Upper lobe of left lung (tissue), 6 donors: ENCODE measurements around the gene PRXL2B. TPM values are rescaled to one million over a fixed set of nuclear protein-coding genes. Genes with fewer than 3 reads are reported as not detected.
"Not testable (repeated sequence)": the region's sequence is repeated elsewhere in the genome, so short reads cannot be mapped to it uniquely, and the experiment has no call there.

Source experiments
- ATAC-seq, 2 donors: fragments of 200-7000 bp; cut with Tn5 transposase; one replicate each; pipeline ENCODE4 v1.9.1; 2022; ENCODE audit warnings: mild to moderate bottlenecking in 2 of 2, moderate library complexity in 2 of 2; ENCODE audit not compliant: low FRiP score in 2 of 2
- DNase-seq, 2 donors: peaks; one replicate each; pipeline ENCODE4 v3.0.0-alpha.2; 2019 to 2020
- H3K27ac ChIP-seq, 4 donors: fragments of 200-600 bp; sonication (generic); one replicate each; pipeline ENCODE4 v1.5.1; 2016 to 2019
- H3K27me3 ChIP-seq, 4 donors: fragments of 200-600 bp; sonication (generic); one replicate each; pipeline ENCODE4 v1.5.1; 2017 to 2019
- H3K36me3 ChIP-seq, 4 donors: fragments of 200-600 bp; sonication (generic); one replicate each; pipeline ENCODE4 v1.5.1; 2016 to 2019
- H3K4me1 ChIP-seq, 4 donors: fragments of 200-600 bp; sonication (generic); one replicate each; pipeline ENCODE4 v1.5.1; 2018 to 2019
- H3K4me3 ChIP-seq, 4 donors: fragments of 200-600 bp; sonication (generic); one replicate each; pipeline ENCODE4 v1.5.1; 2017 to 2019; ENCODE audit warnings: mild to moderate bottlenecking in 2 of 4, moderate library complexity in 1 of 4
- H3K9me3 ChIP-seq, 4 donors: fragments of 200-600 bp; sonication (generic); one replicate each; pipeline ENCODE4 v1.5.1; 2018 to 2019
- EP300 ChIP-seq, 4 donors: sonication (generic); formaldehyde crosslinking; IDR thresholded peaks; one replicate each; pipeline ENCODE4 v1.5.1; 2017; ENCODE audit warnings: antibody characterized with exemption in 4 of 4, control low read depth in 2 of 4
- POLR2A ChIP-seq, 4 donors: fragments of 450-650 bp; IDR thresholded peaks; one replicate each; pipeline ENCODE4 v1.5.1; 2016 to 2017; ENCODE audit warnings: antibody characterized with exemption in 4 of 4, mild to moderate bottlenecking in 2 of 4
- POLR2AphosphoS5 ChIP-seq, 2 donors: sonication (generic); formaldehyde crosslinking; IDR thresholded peaks; one replicate each; pipeline ENCODE4 v1.5.1; 2017; ENCODE audit warnings: antibody characterized with exemption in 2 of 2
- WGBS, 2 donors: methylation state at CpG; one replicate each; pipeline ENCODE4 v1.1.5; 2017 to 2018; 5-methylcytosine and 5-hydroxymethylcytosine counted together
- total RNA-seq, 6 donors: library from RNA; depleted of rRNA in 4 of 6; stranded (reverse); fragments of >200 nt in 4 of 6; gene quantifications; one replicate each; pipeline versions ENCODE4 v1.1.0 to v1.2.1, GENCODE V29; 2016 to 2021
- TF ChIP-seq, protein P1 (sequence below), 6 experiments: fragments of 450-650 bp in 4 of 6; fragments of 200-600 bp in 2 of 6; sonication (generic) in 2 of 6; IDR thresholded peaks; one replicate each; pipeline ENCODE4 v1.5.1; 2016 to 2019; ENCODE audit warnings: antibody characterized with exemption in 6 of 6
- donor health status: DM: no; HTN: no; CAD: no; lungs with moderate emphysema.
- donor health status: DM: no; HTN: yes; CAD: no; lungs with severe emphysema.

The PRXL2B gene
- total RNA-seq, 6 donors from 2014 or later: 10.5 to 34.2 (median 22.0) TPM

DNA sequence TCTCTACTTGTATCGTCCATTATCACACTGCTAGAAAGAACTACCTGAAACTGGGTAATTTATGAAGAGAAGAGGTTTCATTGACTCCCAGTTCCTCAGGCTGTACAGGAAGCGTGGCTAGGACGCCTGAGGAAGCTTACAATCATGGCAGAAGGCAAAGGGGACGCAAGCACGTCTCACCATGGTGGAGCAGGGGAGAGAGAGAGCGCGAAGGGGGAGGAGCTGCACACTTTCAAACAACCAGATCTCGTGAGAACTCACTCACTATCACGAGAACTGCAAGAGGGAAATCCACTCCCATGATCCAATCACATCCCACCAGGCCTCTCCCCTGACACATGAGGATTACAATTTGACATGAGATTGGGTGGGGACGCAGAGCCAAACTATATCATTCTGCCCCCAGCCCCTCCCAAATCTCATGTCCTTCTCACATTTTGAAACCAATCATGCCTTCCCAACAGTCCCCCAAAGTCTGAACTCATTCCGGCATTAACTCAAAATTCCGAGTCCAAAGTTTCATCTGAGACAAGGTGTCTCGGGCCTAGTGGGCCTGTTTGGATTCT is 38.2 kb downstream of the PRXL2B start:
- Histone ChIP-seq H3K27me3 (peaks cover 0 to 24% (median 17%) of the 10 kb centered on the region in 4 donors), H3K4me3 (no peak overlapping the region), H3K27ac (no peak overlapping the region), H3K36me3 (no peaks in the 10 kb centered on the region), H3K9me3 (no peaks in the 10 kb centered on the region), H3K4me1 (peaks cover 6 to 15% (median 8%) of the 10 kb centered on the region in 4 donors)
- no peak for TF ChIP-seq POLR2AphosphoS5 (IDR thresholded peaks at IDR 0.05)
- TF ChIP-seq EP300 (IDR thresholded peaks at IDR 0.05): no peak
- TF ChIP-seq, protein P1, sequence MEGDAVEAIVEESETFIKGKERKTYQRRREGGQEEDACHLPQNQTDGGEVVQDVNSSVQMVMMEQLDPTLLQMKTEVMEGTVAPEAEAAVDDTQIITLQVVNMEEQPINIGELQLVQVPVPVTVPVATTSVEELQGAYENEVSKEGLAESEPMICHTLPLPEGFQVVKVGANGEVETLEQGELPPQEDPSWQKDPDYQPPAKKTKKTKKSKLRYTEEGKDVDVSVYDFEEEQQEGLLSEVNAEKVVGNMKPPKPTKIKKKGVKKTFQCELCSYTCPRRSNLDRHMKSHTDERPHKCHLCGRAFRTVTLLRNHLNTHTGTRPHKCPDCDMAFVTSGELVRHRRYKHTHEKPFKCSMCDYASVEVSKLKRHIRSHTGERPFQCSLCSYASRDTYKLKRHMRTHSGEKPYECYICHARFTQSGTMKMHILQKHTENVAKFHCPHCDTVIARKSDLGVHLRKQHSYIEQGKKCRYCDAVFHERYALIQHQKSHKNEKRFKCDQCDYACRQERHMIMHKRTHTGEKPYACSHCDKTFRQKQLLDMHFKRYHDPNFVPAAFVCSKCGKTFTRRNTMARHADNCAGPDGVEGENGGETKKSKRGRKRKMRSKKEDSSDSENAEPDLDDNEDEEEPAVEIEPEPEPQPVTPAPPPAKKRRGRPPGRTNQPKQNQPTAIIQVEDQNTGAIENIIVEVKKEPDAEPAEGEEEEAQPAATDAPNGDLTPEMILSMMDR (IDR thresholded peaks at IDR 0.05): no peak
- TF ChIP-seq POLR2A (IDR thresholded peaks at IDR 0.05): no peak
- no peak for DNase-seq
- 82 to 83% methylated on average over 13 of the region's 13 CpGs for WGBS, 2 donors
- ATAC-seq: no peak

DNA sequence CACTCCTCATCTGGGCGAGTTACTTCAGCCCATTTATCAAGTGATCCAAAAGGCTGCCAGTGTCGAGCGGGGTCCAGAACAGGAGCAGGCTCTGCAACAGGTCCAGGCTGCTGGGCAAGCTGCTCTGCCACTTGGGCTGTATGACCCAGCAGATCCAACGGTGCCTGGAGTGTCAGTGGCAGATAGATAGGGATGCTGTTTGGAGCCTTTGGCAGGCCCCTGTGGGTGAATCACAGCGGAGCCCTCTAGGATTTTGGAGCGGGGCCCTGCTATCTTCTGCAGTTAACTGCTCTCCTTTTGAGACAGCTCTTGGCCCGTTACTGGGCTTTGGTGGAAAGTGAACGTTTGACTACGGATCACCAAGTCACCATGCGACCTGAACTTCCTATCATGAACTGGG is 38.7 kb downstream of the PRXL2B start:
- Histone ChIP-seq H3K4me3 (no peak overlapping the region), H3K27ac (no peak overlapping the region), H3K9me3 (no peaks in the 10 kb centered on the region), H3K36me3 (no peaks in the 10 kb centered on the region), H3K27me3 (peaks cover 0 to 25% (median 18%) of the 10 kb centered on the region in 4 donors), H3K4me1 (peaks cover 6 to 15% (median 8%) of the 10 kb centered on the region in 4 donors)
- no peak for DNase-seq
- TF ChIP-seq, protein P1 (IDR thresholded peaks at IDR 0.05): no peak
- no peak for TF ChIP-seq POLR2AphosphoS5 (IDR thresholded peaks at IDR 0.05)
- no peak for TF ChIP-seq POLR2A (IDR thresholded peaks at IDR 0.05)
- no peak for TF ChIP-seq EP300 (IDR thresholded peaks at IDR 0.05)
- 88 to 96% methylated on average over 10 of the region's 10 CpGs for WGBS, 2 donors
- ATAC-seq: no peak

DNA sequence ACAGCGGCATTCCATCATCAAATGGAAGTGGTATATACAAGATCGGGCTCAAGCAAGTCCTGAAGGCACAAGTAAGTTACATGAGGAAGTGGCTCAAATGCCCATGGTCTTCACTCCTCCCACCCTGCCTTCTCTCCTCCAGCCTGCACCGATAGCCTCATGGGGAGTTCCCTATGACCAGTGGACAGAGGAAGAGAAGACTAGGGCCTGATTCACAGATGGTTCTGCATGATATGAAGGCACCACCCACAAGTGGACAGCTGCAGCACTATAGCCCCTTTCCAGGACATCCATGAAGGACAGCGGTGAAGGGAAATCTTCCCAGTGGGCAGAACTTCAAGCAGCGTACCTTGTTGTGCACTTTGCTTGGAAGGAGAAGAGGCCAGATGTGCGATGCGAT is 39.2 kb downstream of the PRXL2B start:
- not testable (repeated sequence) for ATAC-seq, H3K36me3 ChIP-seq, H3K4me3 ChIP-seq, H3K27ac ChIP-seq, H3K9me3 ChIP-seq, DNase-seq
- Histone ChIP-seq H3K27me3 (peaks cover 0 to 25% (median 18%) of the 10 kb centered on the region in 4 donors), H3K4me1 (peaks cover 6 to 15% (median 8%) of the 10 kb centered on the region in 4 donors)
- WGBS, 2 donors: 63 to 79% methylated on average over 7 of the region's 7 CpGs

DNA sequence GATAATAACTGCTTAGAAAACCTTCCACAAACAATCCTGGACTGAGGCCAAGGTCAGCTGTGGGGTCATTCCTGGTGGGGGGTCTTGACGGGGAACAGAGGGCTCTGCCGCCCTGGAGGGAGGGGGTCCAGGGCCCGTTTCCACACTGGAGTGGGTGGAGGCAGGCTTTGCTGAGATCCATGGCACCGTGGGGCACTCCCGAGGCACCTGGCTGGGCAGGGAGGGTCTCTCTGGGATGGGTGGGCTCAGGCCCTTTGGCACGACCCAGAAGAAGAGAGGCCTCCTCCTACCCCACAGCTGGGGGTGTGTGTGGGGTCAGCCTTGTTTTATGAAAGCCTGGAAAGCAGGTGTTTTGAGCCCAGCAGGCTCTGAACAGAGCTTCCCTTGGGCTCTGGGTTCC is 41.2 kb downstream of the PRXL2B start:
- Histone ChIP-seq H3K4me3 (no peak overlapping the region), H3K36me3 (no peaks in the 10 kb centered on the region), H3K4me1 (peaks cover 6 to 15% (median 8%) of the 10 kb centered on the region in 4 donors), H3K27ac (no peak overlapping the region), H3K9me3 (no peaks in the 10 kb centered on the region), H3K27me3 (peaks cover 0 to 30% (median 20%) of the 10 kb centered on the region in 4 donors)
- TF ChIP-seq, protein P1 (IDR thresholded peaks at IDR 0.05): no peak
- no peak for TF ChIP-seq EP300 (IDR thresholded peaks at IDR 0.05)
- TF ChIP-seq POLR2AphosphoS5 (IDR thresholded peaks at IDR 0.05): no peak
- no peak for TF ChIP-seq POLR2A (IDR thresholded peaks at IDR 0.05)
- DNase-seq (peak in 1 of 2 donors; percentile 50), ATAC-seq (no peak)
- WGBS, 2 donors: 38 to 47% methylated on average over 6 of the region's 6 CpGs

DNA sequence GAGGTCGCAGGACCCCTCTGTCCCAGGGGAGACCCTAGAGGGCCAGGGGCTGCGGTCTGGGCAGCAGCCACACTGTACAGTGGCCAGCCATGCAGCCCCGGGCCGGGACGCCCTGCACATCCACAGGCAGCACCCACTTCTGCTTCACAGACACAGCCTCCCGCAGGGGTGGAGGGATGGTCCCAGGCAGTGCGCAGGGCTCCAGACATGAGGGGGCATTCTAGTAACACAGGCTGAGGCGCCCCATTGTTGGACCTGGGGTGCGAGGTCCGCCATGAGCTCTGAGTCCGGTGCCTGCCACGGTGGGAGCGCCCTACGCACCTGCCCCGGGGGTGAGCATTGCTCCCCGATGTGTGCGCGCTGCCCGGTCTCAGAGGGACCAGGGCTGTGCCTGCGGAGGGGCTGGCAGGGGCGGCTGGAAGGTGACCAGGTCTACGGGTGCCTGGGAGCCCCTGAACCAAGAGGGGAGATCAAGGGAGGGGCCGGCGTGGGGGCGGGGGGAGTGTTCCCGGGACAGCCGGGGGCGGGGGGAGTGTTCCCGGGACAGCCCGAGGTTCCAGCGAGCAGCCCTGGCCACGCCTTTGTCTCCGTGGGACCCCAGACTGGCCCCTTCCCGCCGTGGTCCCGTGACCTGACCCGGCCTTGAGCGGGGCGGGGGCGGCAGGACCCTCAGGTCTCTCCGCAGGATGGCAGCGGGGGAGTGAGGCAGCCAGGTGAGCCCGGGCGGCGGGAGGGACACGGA is 41.8 kb downstream of the PRXL2B start:
- peaks cover 0 to 36% (median 22%) of the 10 kb centered on the region in 4 donors for H3K27me3 ChIP-seq
- no peaks in the 10 kb centered on the region for H3K9me3 ChIP-seq
- TF ChIP-seq POLR2A (IDR thresholded peaks at IDR 0.05) (no peak), EP300 (IDR thresholded peaks at IDR 0.05) (no peak), POLR2AphosphoS5 (IDR thresholded peaks at IDR 0.05) (no peak)
- TF ChIP-seq, protein P1 (IDR thresholded peaks at IDR 0.05): no peak
- 8% methylated on average over 5 of the region's 46 CpGs; no CpG with 5 or more reads in 1 of the 2 donors for WGBS, 2 donors
- DNase-seq (peak in 1 of 2 donors; percentile 70), ATAC-seq (peak in 1 of 2 donors; percentile 20)
- H3K4me1 ChIP-seq: peaks cover 6 to 15% (median 8%) of the 10 kb centered on the region in 4 donors
- no peaks in the 10 kb centered on the region for H3K36me3 ChIP-seq
- H3K27ac ChIP-seq: no peak overlapping the region
- no peak overlapping the region for H3K4me3 ChIP-seq
